Fibroblast of lung (primary cell): Measurements from ENCODE around the gene GARIN5B. TPM values are rescaled to one million over a fixed set of nuclear protein-coding genes. Genes with fewer than 3 reads are reported as not detected.
"Not testable (repeated sequence)": the region's sequence is repeated elsewhere in the genome, so short reads cannot be mapped to it uniquely, and the experiment has no call there.

Source experiments
- DNase-seq, 2 donors: peaks; one replicate each; pipeline versions ENCODE4 v3.0.0 to v3.0.0-alpha.2; 2010; ENCODE audit warnings: low read depth in 2 of 2
- H2AFZ ChIP-seq: 2 replicates; pipeline ENCODE4 v1.5.1; 2012; ENCODE audit warnings: low read length, control low read depth, inconsistent platforms
- H3K27ac ChIP-seq: 2 replicates; pipeline ENCODE4 v1.5.1; 2011; ENCODE audit warnings: low read length, control low read depth; ENCODE audit not compliant: insufficient read depth
- H3K27me3 ChIP-seq: 2 replicates; pipeline ENCODE4 v1.5.1; 2011; ENCODE audit warnings: mild to moderate bottlenecking, low read length; ENCODE audit not compliant: control insufficient read depth, insufficient read depth
- H3K36me3 ChIP-seq: 2 replicates; pipeline ENCODE4 v1.5.1; 2011; ENCODE audit warnings: low read length; ENCODE audit not compliant: control insufficient read depth, insufficient read depth
- H3K4me1 ChIP-seq: 2 replicates; pipeline ENCODE4 v1.5.1; 2011; ENCODE audit warnings: low read length; ENCODE audit not compliant: control insufficient read depth, insufficient read depth; ENCODE audit errors: extremely low read depth
- H3K4me2 ChIP-seq: 2 replicates; pipeline ENCODE4 v1.5.1; 2011; ENCODE audit warnings: low read length, control low read depth; ENCODE audit not compliant: insufficient read depth; ENCODE audit errors: extremely low read depth
- H3K4me3 ChIP-seq, 4 experiments: fragments of 200-600 bp in 1 of 4; sonication (generic) in 1 of 4; replicated peaks in 1 of 4; 2 replicates each; pipeline ENCODE4 v1.5.1; 2011 to 2016; ENCODE audit warnings: low read length in 4 of 4, low read depth in 3 of 4, mild to moderate bottlenecking in 3 of 4, control low read depth in 2 of 4, inconsistent platforms in 1 of 4, mixed read lengths in 1 of 4; ENCODE audit not compliant: insufficient read depth in 1 of 4; ENCODE audit errors: control extremely low read depth in 1 of 4
- H3K79me2 ChIP-seq: 2 replicates; pipeline ENCODE4 v1.5.1; 2012; ENCODE audit warnings: mild to moderate bottlenecking, low read length, inconsistent platforms; ENCODE audit not compliant: control insufficient read depth, insufficient read depth
- H3K9ac ChIP-seq: 2 replicates; pipeline ENCODE4 v1.5.1; 2011; ENCODE audit warnings: mild to moderate bottlenecking, low read length, control low read depth; ENCODE audit not compliant: insufficient read depth
- H3K9me3 ChIP-seq: 2 replicates; pipeline ENCODE4 v1.5.1; 2012; ENCODE audit warnings: low read depth, low read length; ENCODE audit not compliant: control insufficient read depth, insufficient read depth
- H4K20me1 ChIP-seq: 2 replicates; pipeline ENCODE4 v1.5.1; 2011; ENCODE audit warnings: low read length; ENCODE audit not compliant: control insufficient read depth, insufficient read depth; ENCODE audit errors: extremely low read depth
- EZH2 ChIP-seq: IDR thresholded peaks from 2 replicates; pipeline ENCODE4 v1.5.1; 2012; ENCODE audit warnings: low read length, control low read depth, mild to moderate bottlenecking; ENCODE audit errors: missing control alignments
- polyA plus RNA-seq, 2 donors: library from polyadenylated mRNA; depleted of rRNA in 1 of 2; stranded (reverse) in 1 of 2; unstranded in 1 of 2; fragments of >200 nt; gene quantifications; 2 replicates each; pipeline ENCODE4 v1.2.1, GENCODE V29; 2011 to 2012; ENCODE audit warnings: missing spikeins in 1 of 2
- total RNA-seq: library from RNA; depleted of rRNA; stranded (reverse); fragments of >200 nt; gene quantifications from 2 replicates; pipeline ENCODE4 v1.2.1, GENCODE V29; 2014
- TF ChIP-seq, protein P1 (sequence below), 2 donors: IDR thresholded peaks in 1 of 2; conservative IDR thresholded peaks in 1 of 2; 1 replicate in 1 of 2; 2 replicates in 1 of 2; pipeline ENCODE4 v1.5.1; 2011 to 2012; ENCODE audit warnings: low read length in 2 of 2, control low read depth in 1 of 2, inconsistent platforms in 1 of 2, low read depth in 1 of 2, mild to moderate bottlenecking in 1 of 2

GARIN5B gene
- total and polyA plus RNA-seq, 2 donors (not counting 1 experiment from before 2014, with no cell fraction given) = not detected

DNA sequence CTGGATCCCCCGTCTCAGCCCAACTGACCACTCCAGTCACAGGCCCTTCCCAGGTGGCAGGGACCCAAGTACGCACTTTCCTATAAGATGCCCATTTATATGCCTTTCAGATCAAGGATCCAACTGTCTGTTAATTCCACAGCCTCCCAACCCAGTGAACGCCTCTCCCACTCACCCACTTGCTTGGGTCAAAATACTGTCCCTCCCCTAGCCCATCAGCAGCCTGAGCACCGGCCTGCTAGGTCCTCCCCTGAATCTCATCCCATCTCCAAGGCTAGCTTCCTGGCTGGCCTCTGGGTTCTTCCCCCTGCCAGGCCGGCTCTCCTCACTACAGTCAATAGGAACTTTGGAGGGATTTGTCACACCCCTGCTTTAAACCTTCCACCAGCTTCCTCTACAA, 42.6 kb upstream of the GARIN5B start:
- no peak overlapping the region for H2AFZ ChIP-seq
- peak overlapping the region; percentile 71 to 92 (median 81) for H3K4me3 ChIP-seq
- H3K9ac ChIP-seq = no peak overlapping the region
- H3K27ac ChIP-seq = peak overlapping the region; percentile 98
- H3K79me2 ChIP-seq = peaks cover 38% of the 10 kb centered on the region
- peaks cover 19% of the 10 kb centered on the region for H3K4me1 ChIP-seq
- no peaks in the 10 kb centered on the region for H3K9me3 ChIP-seq
- peak overlapping the region; percentile 100 for H3K4me2 ChIP-seq
- H4K20me1 ChIP-seq = peaks cover 2% of the 10 kb centered on the region
- peaks cover 17% of the 10 kb centered on the region for H3K36me3 ChIP-seq
- DNase-seq = no peak
- no peak for TF ChIP-seq EZH2
- TF ChIP-seq, protein P1, sequence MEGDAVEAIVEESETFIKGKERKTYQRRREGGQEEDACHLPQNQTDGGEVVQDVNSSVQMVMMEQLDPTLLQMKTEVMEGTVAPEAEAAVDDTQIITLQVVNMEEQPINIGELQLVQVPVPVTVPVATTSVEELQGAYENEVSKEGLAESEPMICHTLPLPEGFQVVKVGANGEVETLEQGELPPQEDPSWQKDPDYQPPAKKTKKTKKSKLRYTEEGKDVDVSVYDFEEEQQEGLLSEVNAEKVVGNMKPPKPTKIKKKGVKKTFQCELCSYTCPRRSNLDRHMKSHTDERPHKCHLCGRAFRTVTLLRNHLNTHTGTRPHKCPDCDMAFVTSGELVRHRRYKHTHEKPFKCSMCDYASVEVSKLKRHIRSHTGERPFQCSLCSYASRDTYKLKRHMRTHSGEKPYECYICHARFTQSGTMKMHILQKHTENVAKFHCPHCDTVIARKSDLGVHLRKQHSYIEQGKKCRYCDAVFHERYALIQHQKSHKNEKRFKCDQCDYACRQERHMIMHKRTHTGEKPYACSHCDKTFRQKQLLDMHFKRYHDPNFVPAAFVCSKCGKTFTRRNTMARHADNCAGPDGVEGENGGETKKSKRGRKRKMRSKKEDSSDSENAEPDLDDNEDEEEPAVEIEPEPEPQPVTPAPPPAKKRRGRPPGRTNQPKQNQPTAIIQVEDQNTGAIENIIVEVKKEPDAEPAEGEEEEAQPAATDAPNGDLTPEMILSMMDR (conservative IDR thresholded peaks at IDR 0.05 in 1 of 2, IDR thresholded peaks at IDR 0.05 in 1 of 2; ENCODE audit: low read depth in 1 of 2, low read length in 2 of 2) = no peak
- H3K27me3 ChIP-seq = no peaks in the 10 kb centered on the region

GRCh38 chr19:55402509-55402908, 39.4 kb upstream of the GARIN5B start:
- Histone ChIP-seq H3K9me3 (no peaks in the 10 kb centered on the region), H3K36me3 (peaks cover 17% of the 10 kb centered on the region), H2AFZ (no peak overlapping the region), H3K4me2 (no peak overlapping the region), H3K27me3 (no peaks in the 10 kb centered on the region), H3K4me1 (peaks cover 15% of the 10 kb centered on the region), H4K20me1 (peaks cover 2% of the 10 kb centered on the region), H3K79me2 (peaks cover 38% of the 10 kb centered on the region), H3K4me3 (no peak overlapping the region), H3K9ac (no peak overlapping the region), H3K27ac (no peak overlapping the region)
- DNase-seq = no peak
- no peak for TF ChIP-seq EZH2
- TF ChIP-seq, protein P1 (conservative IDR thresholded peaks at IDR 0.05 in 1 of 2, IDR thresholded peaks at IDR 0.05 in 1 of 2; ENCODE audit: low read depth in 1 of 2, low read length in 2 of 2) = no peak

DNA sequence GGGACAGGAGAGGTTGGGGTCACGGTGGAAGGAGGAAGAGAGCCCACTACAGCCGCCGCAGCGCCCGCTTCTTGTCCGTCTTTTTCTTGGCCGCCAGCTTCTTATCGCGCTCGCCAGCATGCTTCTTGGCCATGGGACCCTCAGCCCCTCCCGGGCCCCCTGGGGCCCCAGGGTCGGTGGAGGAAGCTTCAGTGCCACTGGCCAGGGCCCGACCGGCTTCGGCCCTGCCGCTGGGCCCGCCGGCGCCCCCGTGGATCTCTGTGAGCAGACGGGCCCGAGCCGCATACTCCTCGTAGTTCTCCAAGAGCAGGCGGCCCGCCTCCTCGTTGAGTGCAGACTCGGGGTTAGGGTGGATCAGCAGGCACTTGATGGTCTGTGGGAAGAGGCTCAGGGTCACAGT, 38.3 kb upstream of the GARIN5B start:
- not testable (repeated sequence) for H4K20me1 ChIP-seq, DNase-seq, H3K9me3 ChIP-seq, H3K4me2 ChIP-seq, H3K27me3 ChIP-seq, H2AFZ ChIP-seq, H3K9ac ChIP-seq, H3K27ac ChIP-seq, H3K4me3 ChIP-seq
- H3K79me2 ChIP-seq = peaks cover 28% of the 10 kb centered on the region
- H3K4me1 ChIP-seq = peaks cover 13% of the 10 kb centered on the region
- H3K36me3 ChIP-seq = peaks cover 15% of the 10 kb centered on the region
